Right cardiac atrium (tissue), 5 donors: ENCODE results near the gene PTTG1. TPM values are rescaled to one million over a fixed set of nuclear protein-coding genes. Genes with fewer than 3 reads are reported as not detected.
"Not testable (repeated sequence)": the region's sequence is repeated elsewhere in the genome, so short reads cannot be mapped to it uniquely, and the experiment has no call there.

Experiments
- ATAC-seq, 2 donors: fragments of 200-7000 bp; cut with Tn5 transposase; one replicate each; pipeline versions ENCODE4 v1.8.0 to v1.9.1; 2020; ENCODE audit warnings: moderate library complexity in 2 of 2, mild to moderate bottlenecking in 1 of 2
- DNase-seq, 3 donors: peaks; one replicate each; pipeline ENCODE4 v3.0.0-alpha.2; 2020
- H3K27ac ChIP-seq: one replicate; pipeline ENCODE4 v1.5.1; 2013; ENCODE audit warnings: mild to moderate bottlenecking, low read length, control low read depth, moderate library complexity
- H3K27me3 ChIP-seq: one replicate; pipeline ENCODE4 v1.6.1; 2013; ENCODE audit not compliant: control insufficient read depth, insufficient read depth
- H3K4me1 ChIP-seq: one replicate; pipeline ENCODE4 v1.6.1; 2013; ENCODE audit warnings: low read length; ENCODE audit not compliant: control insufficient read depth, insufficient read depth
- H3K4me3 ChIP-seq: one replicate; pipeline ENCODE4 v1.5.1; 2013; ENCODE audit warnings: low read length, control low read depth
- H3K9me3 ChIP-seq: one replicate; pipeline ENCODE4 v1.6.1; 2013; ENCODE audit warnings: low read length; ENCODE audit not compliant: control insufficient read depth
- WGBS: extraction: QIAGEN DNeasy Blood & Tissue Kit; methylation state at CpG from one replicate; pipeline ENCODE4 v1.1.7; 2013; 5-methylcytosine and 5-hydroxymethylcytosine counted together
- intact Hi-C, 4 donors: fragments of 100-400 bp; cut with DNase I; formaldehyde crosslinking; loops; one replicate each; pipeline versions ENCODE4 v1.11.0 to v1.14.0; 2022 to 2023
- polyA plus RNA-seq: library from polyadenylated mRNA; stranded (reverse); fragments of 200-250 nt; gene quantifications from one replicate; pipeline ENCODE4 v1.2.3, GENCODE V29; 2013
- total RNA-seq, 4 donors: library from RNA; stranded (reverse); fragmentation: NEBNext Ultra II Directional; extraction: Animal tissue kit (Norgen Biotek cat#: 25700); gene quantifications; one replicate each; pipeline ENCODE4 v1.2.1, GENCODE V29; 2021
- donor health status: healthy with polysubstance abuse.
- donor health status: DM: no; HTN: yes; CAD: no.
- donor health status: DM: no; HTN: no; CAD: no.
- donor health status: DM: no; HTN: yes; CAD: no; lungs with severe emphysema.
- donor health status: DM: yes; HTN: yes; CAD: no.

The PTTG1 gene
- total and polyA plus RNA-seq, 5 donors: 1.5 to 3.9 (median 2.6) TPM

DNA sequence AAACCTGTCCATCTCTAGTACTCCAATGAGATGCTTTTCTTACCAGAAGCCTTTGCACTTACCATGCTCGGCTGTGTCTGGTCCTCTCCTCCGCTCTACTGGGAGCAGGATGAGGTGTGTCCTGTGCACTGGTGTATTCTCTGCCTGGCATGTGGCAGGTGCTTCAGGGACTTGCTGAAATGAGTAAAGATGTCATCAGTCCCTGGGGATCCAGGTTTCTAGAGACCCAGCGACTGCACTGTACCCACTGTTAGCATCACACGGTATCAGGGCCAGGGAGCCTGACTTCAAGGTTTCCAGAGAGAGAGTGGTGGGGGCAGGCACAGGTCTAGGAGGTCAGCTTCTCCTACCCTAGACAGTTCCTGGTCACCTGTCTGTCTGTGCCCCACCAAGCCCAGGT is 10.5 kb downstream of the PTTG1 start:
- Histone ChIP-seq H3K4me3 (no peak overlapping the region), H3K27me3 (no peaks in the 10 kb centered on the region), H3K27ac (no peak overlapping the region), H3K9me3 (no peaks in the 10 kb centered on the region), H3K4me1 (no peaks in the 10 kb centered on the region)
- intact Hi-C loops: loop anchor here in 1 of 4 donors (10.0 kb wide), 1 partner anchor 73 kb away; no protein-coding TSS in a partner anchor
- DNase-seq: no peak
- ATAC-seq: no peak
- 96% methylated on average over 4 of the region's 4 CpGs for WGBS

DNA sequence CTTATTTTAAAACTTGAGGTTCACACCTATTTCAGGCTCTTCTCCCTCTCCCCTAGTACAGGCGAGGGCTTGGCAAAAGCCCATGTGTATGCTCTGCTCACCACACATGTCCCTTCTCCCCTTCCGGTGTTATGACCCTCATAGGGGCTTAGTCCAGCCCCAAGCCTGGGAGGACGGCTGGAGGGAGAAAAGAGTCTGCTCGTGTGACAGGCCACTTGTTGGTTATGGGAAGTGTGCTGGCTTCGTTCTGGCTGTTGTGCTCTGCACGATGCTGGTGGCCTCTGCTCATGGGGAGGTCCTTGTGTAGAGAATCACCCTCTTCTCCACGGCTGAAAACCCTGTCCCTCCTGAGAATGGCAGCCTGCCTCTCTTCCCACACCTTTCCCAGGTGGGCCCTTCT is 11.1 kb downstream of the PTTG1 start:
- no peaks in the 10 kb centered on the region for H3K4me1 ChIP-seq
- no peak for ATAC-seq
- no peaks in the 10 kb centered on the region for H3K27me3 ChIP-seq
- no peak for DNase-seq
- H3K27ac ChIP-seq: no peak overlapping the region
- 89% methylated on average over 7 of the region's 7 CpGs for WGBS
- H3K4me3 ChIP-seq: no peak overlapping the region
- no peaks in the 10 kb centered on the region for H3K9me3 ChIP-seq
- intact Hi-C loops: loop anchor here in 1 of 4 donors (10.0 kb wide), 1 partner anchor 72 kb away; no protein-coding TSS in a partner anchor

DNA sequence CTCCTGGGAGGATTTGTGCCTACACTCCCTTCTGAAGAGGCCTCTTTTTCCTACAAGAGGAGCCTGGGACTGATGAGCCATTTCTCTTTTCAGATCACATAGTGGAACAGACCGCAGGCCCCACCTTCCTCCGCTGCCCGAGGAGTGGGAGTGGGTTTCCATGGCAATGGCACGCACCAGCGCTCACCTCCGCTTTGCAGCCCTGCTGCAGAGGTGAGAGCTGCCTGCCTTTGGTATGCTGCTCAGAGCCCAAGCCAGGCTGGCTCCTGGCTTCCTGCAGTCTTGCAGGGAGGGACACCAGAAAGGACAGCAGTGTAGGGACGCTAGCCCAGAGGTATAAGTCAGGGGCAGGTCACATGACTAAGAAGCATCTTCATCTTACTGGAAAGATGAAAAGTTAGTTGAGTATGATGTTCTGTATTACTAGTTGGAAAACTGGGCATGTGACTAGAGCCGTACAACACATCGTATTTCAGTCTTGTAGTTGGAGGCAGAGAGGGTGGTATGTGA is 12.4 kb downstream of the PTTG1 start:
- Histone ChIP-seq H3K4me1 (no peaks in the 10 kb centered on the region), H3K27ac (no peak overlapping the region), H3K27me3 (no peaks in the 10 kb centered on the region), H3K9me3 (no peaks in the 10 kb centered on the region), H3K4me3 (no peak overlapping the region)
- ATAC-seq: no peak
- intact Hi-C loops: loop anchor here in 1 of 4 donors (10.0 kb wide), 1 partner anchor 71 kb away; no protein-coding TSS in a partner anchor
- 71% methylated on average over 9 of the region's 9 CpGs for WGBS
- no peak for DNase-seq

DNA sequence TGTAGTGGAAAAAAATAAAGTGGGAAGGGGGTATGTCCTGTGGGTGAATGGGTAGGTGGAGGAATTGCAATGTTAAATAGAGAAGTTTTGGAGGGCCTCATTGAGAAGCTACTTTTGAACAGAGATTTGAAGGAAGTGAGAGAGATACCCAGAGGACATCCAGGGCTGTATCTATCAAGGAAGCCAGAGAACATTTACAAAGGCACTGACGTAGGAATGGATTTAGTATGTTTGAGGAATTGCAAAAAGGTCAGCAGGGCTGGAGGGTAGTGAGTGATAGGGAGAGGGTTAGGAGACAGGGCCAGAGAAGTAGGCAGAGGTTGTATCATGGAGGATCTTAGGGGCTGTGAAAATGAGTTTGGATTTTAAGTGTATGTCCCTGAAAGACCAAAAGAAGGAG is 13.9 kb downstream of the PTTG1 start:
- no peaks in the 10 kb centered on the region for H3K9me3 ChIP-seq
- 75% methylated on average over 1 of the region's 1 CpG for WGBS
- H3K4me3 ChIP-seq: no peak overlapping the region
- no peak overlapping the region for H3K27ac ChIP-seq
- intact Hi-C loops: loop anchor here in 1 of 4 donors (10.0 kb wide), 1 partner anchor 69 kb away; no protein-coding TSS in a partner anchor
- DNase-seq: no peak
- ATAC-seq: no peak
- H3K4me1 ChIP-seq: no peaks in the 10 kb centered on the region
- no peaks in the 10 kb centered on the region for H3K27me3 ChIP-seq

DNA sequence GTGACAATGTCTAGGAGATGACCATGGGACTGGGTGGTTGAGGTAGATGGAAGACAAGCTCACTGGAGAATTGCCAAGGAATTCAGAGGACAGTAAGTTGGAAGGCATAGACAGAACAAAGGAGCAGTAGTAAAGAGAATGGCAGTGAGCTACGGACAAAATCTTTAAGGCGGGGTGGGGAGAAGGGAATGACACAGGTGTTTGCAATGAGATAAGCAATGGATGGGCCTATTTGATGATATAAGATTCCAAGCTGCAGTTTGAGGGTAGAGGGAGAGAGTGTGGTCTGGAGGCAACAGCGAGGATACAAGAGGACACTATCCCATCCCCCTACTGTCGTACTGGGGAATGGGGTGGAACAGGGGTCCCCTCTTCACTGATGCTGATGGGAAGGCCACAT is 14.4 kb downstream of the PTTG1 start:
- H3K27me3 ChIP-seq: no peaks in the 10 kb centered on the region
- WGBS: 87% methylated on average over 4 of the region's 4 CpGs
- ATAC-seq (no peak), DNase-seq (no peak)
- H3K4me3 ChIP-seq: no peak overlapping the region
- H3K4me1 ChIP-seq: no peaks in the 10 kb centered on the region
- H3K27ac ChIP-seq: no peak overlapping the region
- intact Hi-C loops: loop anchor here in 1 of 4 donors (10.0 kb wide), 1 partner anchor 69 kb away; no protein-coding TSS in a partner anchor
- no peaks in the 10 kb centered on the region for H3K9me3 ChIP-seq

DNA sequence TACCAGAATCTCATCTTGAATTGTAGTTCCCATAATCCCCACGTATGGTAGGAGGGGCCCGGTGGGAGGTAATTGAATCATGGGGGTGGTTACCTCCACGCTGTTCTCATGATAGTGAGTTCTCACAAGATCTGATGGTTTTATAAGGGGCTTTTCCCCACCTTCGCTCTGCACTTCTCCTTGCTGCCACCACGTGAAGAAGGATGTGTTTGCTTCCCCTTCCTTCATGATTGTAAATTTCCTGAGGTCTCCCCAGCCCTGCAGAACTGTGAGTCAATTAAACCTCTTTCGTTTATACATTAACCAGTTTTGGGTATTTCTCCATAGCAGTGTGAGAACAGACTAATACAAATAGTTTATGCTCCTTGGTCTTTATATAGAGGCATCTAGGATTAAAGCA is 15.0 kb downstream of the PTTG1 start:
- H3K9me3 ChIP-seq, H3K4me3 ChIP-seq, DNase-seq, H3K4me1 ChIP-seq, H3K27me3 ChIP-seq, H3K27ac ChIP-seq, ATAC-seq: not testable (repeated sequence)
- 37% methylated on average over 6 of the region's 6 CpGs for WGBS
- intact Hi-C loops: loop anchor here in 1 of 4 donors (10.0 kb wide), 1 partner anchor 68 kb away; no protein-coding TSS in a partner anchor

DNA sequence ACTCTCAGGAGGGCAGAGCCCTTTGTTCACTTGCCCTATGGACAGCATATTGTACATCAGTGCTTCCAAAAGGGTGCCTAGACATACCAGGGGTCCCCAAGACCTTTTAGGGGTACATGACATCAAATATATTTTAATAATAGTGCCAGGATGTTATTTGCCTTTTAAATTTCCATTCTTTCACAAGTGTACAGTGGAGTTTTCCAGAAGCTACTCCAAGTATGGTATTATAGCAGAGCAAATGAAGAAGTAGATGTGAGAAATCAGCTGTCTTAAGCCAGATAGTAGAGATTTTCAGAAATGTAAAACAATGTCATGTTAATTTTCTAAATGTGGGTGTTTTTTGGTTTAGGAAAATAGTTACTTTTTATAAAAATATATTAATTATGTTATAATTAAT is 15.6 kb downstream of the PTTG1 start:
- no peak for ATAC-seq
- DNase-seq: no peak
- intact Hi-C loops: loop anchor here in 1 of 4 donors (10.0 kb wide), 1 partner anchor 68 kb away; no protein-coding TSS in a partner anchor
- Histone ChIP-seq H3K27me3 (no peaks in the 10 kb centered on the region), H3K9me3 (no peaks in the 10 kb centered on the region), H3K4me3 (no peak overlapping the region), H3K27ac (no peak overlapping the region), H3K4me1 (no peaks in the 10 kb centered on the region)

DNA sequence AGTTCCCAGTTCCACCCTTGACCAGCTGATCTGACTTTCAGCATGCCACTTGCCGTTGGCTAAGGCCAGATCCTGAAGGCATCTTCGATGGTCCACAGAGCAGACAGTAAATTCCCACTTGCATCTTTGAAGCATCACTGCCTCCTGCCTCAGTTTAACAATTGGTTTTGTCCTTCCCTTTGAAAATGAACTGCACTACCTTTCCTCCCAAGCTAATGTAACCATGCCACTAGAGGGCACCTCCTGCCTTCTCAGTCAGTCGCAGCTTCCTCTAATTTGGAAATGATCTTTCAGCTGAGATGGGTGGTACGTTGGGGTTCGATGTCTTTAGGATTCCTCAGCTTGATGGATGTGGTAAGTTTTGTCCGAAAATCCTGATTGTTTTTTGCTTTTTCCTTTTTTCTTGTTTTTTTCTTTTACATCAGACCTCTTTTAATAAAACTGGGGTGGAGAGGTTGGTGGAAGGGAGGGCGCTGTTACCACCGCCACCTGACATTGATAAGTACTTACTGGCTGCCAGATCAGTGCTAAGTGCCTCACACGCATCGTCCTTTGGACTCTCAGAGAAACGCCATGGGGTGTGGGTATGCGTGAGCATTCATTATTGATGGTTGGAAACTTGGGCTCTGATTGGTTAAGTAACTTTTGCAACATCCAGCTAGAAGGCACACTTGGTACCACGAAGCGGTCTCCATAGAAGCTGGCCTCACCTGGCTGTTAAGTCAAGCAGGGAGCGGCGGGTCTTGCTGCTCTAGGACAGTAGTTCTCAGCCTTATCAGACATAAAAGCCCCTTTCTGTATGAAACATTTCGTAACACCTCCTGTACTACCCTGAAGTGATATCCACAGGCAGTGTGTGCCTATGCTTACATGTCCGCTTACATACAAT is 16.9 kb downstream of the PTTG1 start:
- WGBS: 3% methylated on average over 18 of the region's 18 CpGs
- no peaks in the 10 kb centered on the region for H3K4me1 ChIP-seq
- peak overlapping the region; percentile 51 for H3K4me3 ChIP-seq
- no peaks in the 10 kb centered on the region for H3K27me3 ChIP-seq
- no peak overlapping the region for H3K27ac ChIP-seq
- peak in 1 of 3 donors; percentile 55 for DNase-seq
- ATAC-seq: peak; percentile 82 to 85
- H3K9me3 ChIP-seq: no peaks in the 10 kb centered on the region
- intact Hi-C loops: loop anchor here in 1 of 4 donors (10.0 kb wide), 1 partner anchor 66 kb away; no protein-coding TSS in a partner anchor

DNA sequence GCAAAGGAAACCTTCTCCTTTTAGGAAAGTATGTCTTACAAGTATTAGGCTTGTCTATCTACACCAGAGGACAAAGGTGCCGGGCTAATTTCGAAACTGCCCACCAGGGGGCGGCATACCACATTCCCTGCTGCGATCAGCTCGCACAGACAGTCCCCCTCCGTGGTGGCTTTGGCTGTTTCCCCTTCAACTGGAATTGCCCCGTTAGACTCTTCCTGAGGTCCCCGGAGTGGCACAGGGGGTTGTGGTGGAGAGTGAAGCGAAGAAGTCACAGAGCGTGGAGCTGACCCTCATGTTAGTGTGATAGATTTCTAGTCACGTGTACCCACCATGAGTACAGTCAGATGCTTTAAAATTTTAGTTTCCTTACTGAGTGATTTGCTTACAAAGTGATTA is 17.5 kb downstream of the PTTG1 start:
- H3K9me3 ChIP-seq: no peaks in the 10 kb centered on the region
- under 1% methylated on average over 11 of the region's 11 CpGs for WGBS
- no peak overlapping the region for H3K27ac ChIP-seq
- H3K4me3 ChIP-seq: peak overlapping the region; percentile 51
- no peaks in the 10 kb centered on the region for H3K4me1 ChIP-seq
- peak; percentile 82 to 94 (median 93) for DNase-seq
- no peaks in the 10 kb centered on the region for H3K27me3 ChIP-seq
- intact Hi-C loops: loop anchor here in 1 of 4 donors (10.0 kb wide), 1 partner anchor 66 kb away; no protein-coding TSS in a partner anchor
- peak; percentile 94 to 95 for ATAC-seq

DNA sequence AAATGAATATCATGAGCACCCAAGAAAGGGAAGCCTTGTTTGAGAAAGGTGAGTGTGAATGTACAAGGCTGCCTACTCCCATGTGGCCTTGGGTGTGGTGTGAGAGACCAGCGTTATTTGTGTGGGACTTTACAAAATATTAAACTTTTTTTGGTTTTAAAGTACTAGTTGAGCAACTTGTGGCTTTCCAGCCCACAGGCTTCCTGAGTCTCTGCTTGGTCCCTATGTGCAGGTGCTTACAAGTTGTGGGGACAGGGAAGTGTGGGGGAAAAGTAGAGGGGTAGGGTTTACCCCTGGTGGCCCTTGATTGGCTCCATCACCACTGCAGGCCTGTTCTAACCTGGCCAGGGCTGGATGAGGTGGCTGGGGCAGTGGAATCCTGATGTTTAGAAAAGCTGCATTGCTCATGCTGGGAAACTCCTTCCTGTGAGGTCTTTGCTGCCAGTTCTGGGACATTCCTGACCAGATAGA is 19.7 kb downstream of the PTTG1 start:
- Histone ChIP-seq H3K27me3 (no peaks in the 10 kb centered on the region), H3K4me1 (no peaks in the 10 kb centered on the region), H3K4me3 (no peak overlapping the region), H3K27ac (no peak overlapping the region), H3K9me3 (no peaks in the 10 kb centered on the region)
- 81% methylated on average over 1 of the region's 1 CpG for WGBS
- ATAC-seq (no peak), DNase-seq (no peak)
- intact Hi-C loops: no loop called here

DNA sequence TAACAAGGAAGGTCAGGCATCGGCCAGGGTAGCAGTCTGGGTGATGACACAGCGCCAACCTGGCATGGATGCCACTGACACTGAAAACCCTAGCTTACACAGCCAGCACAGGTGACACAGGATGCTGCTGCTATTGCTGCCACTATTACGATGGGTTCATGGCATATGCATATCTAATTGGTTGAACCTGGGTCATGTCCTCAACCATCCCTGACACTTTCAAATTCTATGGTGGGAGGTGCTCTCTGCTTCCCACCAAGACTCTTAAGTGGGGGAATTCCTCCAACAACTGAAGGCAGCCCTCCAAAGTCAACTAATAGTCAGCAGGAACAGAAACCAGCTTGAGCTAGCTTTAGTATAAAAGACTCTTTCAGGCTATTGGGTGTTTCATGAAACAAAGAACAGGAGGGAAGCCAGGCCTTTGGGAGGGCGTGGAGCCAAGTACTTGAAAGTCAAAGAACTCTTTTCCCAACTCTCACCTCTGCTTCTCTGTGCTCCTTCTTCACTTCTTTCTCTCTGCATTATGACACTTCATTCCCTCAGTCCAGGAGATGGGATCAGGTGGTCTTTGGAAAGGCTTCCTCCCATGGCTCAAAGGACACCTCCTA is 21.3 kb downstream of the PTTG1 start:
- 69% methylated on average over 4 of the region's 4 CpGs for WGBS
- ATAC-seq (no peak), DNase-seq (no peak)
- Histone ChIP-seq H3K4me3 (no peak overlapping the region), H3K27me3 (no peaks in the 10 kb centered on the region), H3K27ac (no peak overlapping the region), H3K4me1 (no peaks in the 10 kb centered on the region), H3K9me3 (no peaks in the 10 kb centered on the region)
- intact Hi-C loops: no loop called here
